ENCODE measurements around the gene FBRSL1. TPM values are rescaled to one million over a fixed set of nuclear protein-coding genes. Genes with fewer than 3 reads are reported as not detected.

The FBRSL1 gene
- total and polyA plus RNA-seq, 9 of the 15 experiments (the other 6 are each of a cell fraction or from before 2014, with no cell fraction given), result 0.24 to 129 (median 7.3) TPM

GRCh38 chr12:132471011-132471857 is 18.7 kb upstream of the FBRSL1 start (continued):
- peak; percentile 83 for TF ChIP-seq GATA2 (CRISPR knock-in tag; IDR thresholded peaks at IDR 0.05)
- no peak for TF ChIP-seq HSF4 (CRISPR knock-in tag; IDR thresholded peaks at IDR 0.05; ENCODE audit: borderline replicate concordance)
- TF ChIP-seq ETV5 (CRISPR knock-in tag; IDR thresholded peaks at IDR 0.05; ENCODE audit: low read depth), result peak; percentile 58; the same call in 1 of the 2 replicates
- 0 out of 2 replicates have a peak, but pooled peaks have one; percentile 57 for TF ChIP-seq ZNF311 (CRISPR knock-in tag; IDR thresholded peaks at IDR 0.05)
- TF ChIP-seq CCNT2 (IDR thresholded peaks at IDR 0.05; ENCODE audit: borderline replicate concordance, extremely low read depth, insufficient read length, low read depth, low read length), result peak; percentile 89
- TF ChIP-seq ZBTB1 (CRISPR knock-in tag; IDR thresholded peaks at IDR 0.05; ENCODE audit: borderline replicate concordance, low read depth), result no peak
- TF ChIP-seq PML (IDR thresholded peaks at IDR 0.05; ENCODE audit: low read length), result peak; percentile 95
- no peak for TF ChIP-seq MLX (CRISPR knock-in tag; conservative IDR thresholded peaks at IDR 0.05)
- TF ChIP-seq MYC (IDR thresholded peaks at IDR 0.05; ENCODE audit: low read depth, low read length), result peak; percentile 94
- TF ChIP-seq MYC (CRISPR knock-in tag; IDR thresholded peaks at IDR 0.05; ENCODE audit: borderline replicate concordance, low read depth), result no peak
- TF ChIP-seq MEIS2 (IDR thresholded peaks at IDR 0.05; ENCODE audit: partially characterized antibody), result peak; percentile 96
- TF ChIP-seq ETV1 (tag; conservative IDR thresholded peaks at IDR 0.05; ENCODE audit: low read depth), result peak; percentile 69
- peak; percentile 68 for TF ChIP-seq MEF2D (tag; conservative IDR thresholded peaks at IDR 0.05; ENCODE audit: low read depth)
- TF ChIP-seq POLR3G (IDR thresholded peaks at IDR 0.05; ENCODE audit: extremely low read depth, insufficient read length, insufficient replicate concordance), result no peak
- TF ChIP-seq ZNF12 (CRISPR knock-in tag; IDR thresholded peaks at IDR 0.05), result no peak
- peak; percentile 83 for TF ChIP-seq EHMT2 (IDR thresholded peaks at IDR 0.05)
- peak; percentile 64 to 88 for TF ChIP-seq FOXA3 (CRISPR knock-in tag; conservative IDR thresholded peaks at IDR 0.05 in 1 of 2, IDR thresholded peaks at IDR 0.05 in 1 of 2)
- TF ChIP-seq ZNF696 (CRISPR knock-in tag; conservative IDR thresholded peaks at IDR 0.05), result no peak
- TF ChIP-seq CBX5 (IDR thresholded peaks at IDR 0.05; ENCODE audit: borderline replicate concordance, low read depth), result 0 out of 2 replicates have a peak, but pooled peaks have one; percentile 49
- peak; percentile 76 for TF ChIP-seq USF1 (CRISPR knock-in tag; IDR thresholded peaks at IDR 0.05)
- no peak for TF ChIP-seq POLR2B (IDR thresholded peaks at IDR 0.05; ENCODE audit: low read depth, partially characterized antibody)
- no peak for TF ChIP-seq ZNF583 (CRISPR knock-in tag; IDR thresholded peaks at IDR 0.05)
- TF ChIP-seq DLX4 (CRISPR knock-in tag; IDR thresholded peaks at IDR 0.05), result no peak
- TF ChIP-seq CBX8 (IDR thresholded peaks at IDR 0.05; ENCODE audit: borderline replicate concordance, extremely low read depth, low read depth, low read length, poor library complexity, severe bottlenecking), result no peak
- peak; percentile 82; the same call in 1 of the 2 replicates for TF ChIP-seq HDAC2 (IDR thresholded peaks at IDR 0.05)
- TF ChIP-seq SMARCC2 (IDR thresholded peaks at IDR 0.05; ENCODE audit: low read depth), result peak; percentile 94
